B cell (primary cell): ENCODE data around the gene TBC1D1. TPM values are rescaled to one million over a fixed set of nuclear protein-coding genes. Genes with fewer than 3 reads are reported as not detected.

Experiments used
- ATAC-seq: fragments of 200-7000 bp; cut with Tn5 transposase; one replicate; pipeline ENCODE4 v1.10.0; 2021; ENCODE audit warnings: low read depth, mild to moderate bottlenecking, moderate number of reproducible peaks, moderate library complexity
- CTCF ChIA-PET: fragments of 350-600 bp; sonication (Branson Sonifier 250); formaldehyde crosslinking; loops from one replicate; lab custom pipeline; 2021; ENCODE audit warnings: antibody characterized with exemption, inconsistent platforms; lab: Charles Lee
- POLR2A ChIA-PET: fragments of 350-600 bp; sonication (Branson Sonifier 250); formaldehyde crosslinking; loops from one replicate; lab custom pipeline; 2021; ENCODE audit warnings: antibody characterized with exemption; lab: Charles Lee
- DNase-seq: peaks from one replicate; pipeline ENCODE4 v3.0.0; 2013
- H2AFZ ChIP-seq: 2 replicates; pipeline ENCODE4 v1.6.1; 2012; ENCODE audit warnings: mild to moderate bottlenecking, low read depth, low read length; ENCODE audit not compliant: insufficient read depth, poor library complexity, severe bottlenecking
- H3K27ac ChIP-seq, 2 donors: 1 replicate in 1 of 2; 2 replicates in 1 of 2; pipeline ENCODE4 v1.5.1; 2012 to 2013; ENCODE audit warnings: low read length in 2 of 2, mild to moderate bottlenecking in 2 of 2, moderate library complexity in 1 of 2
- H3K27me3 ChIP-seq, 4 experiments: fragments of 200-600 bp in 1 of 4; sonication (generic) in 1 of 4; replicated peaks in 1 of 4; 1 replicate in 2 of 4; 2 replicates in 2 of 4; pipeline versions ENCODE4 v1.6.1 to v1.7.0; 2013 to 2016; ENCODE audit warnings: low read length in 3 of 4, mild to moderate bottlenecking in 2 of 4, mixed read lengths in 1 of 4, moderate library complexity in 1 of 4; ENCODE audit not compliant: insufficient read depth in 4 of 4, control insufficient read depth in 3 of 4; ENCODE audit errors: control extremely low read depth in 1 of 4
- H3K36me3 ChIP-seq, 2 experiments: replicated peaks in 1 of 2; 1 replicate in 1 of 2; 2 replicates in 1 of 2; pipeline versions ENCODE4 v1.6.1 to v1.7.1; 2013; ENCODE audit warnings: low read length in 1 of 2; ENCODE audit not compliant: insufficient read depth in 2 of 2, control insufficient read depth in 1 of 2; ENCODE audit errors: control extremely low read depth in 1 of 2, extremely low read depth in 1 of 2
- H3K4me1 ChIP-seq, 2 donors: fragments of 200-600 bp in 1 of 2; sonication (generic) in 1 of 2; 1 replicate in 1 of 2; 2 replicates in 1 of 2; pipeline versions ENCODE4 v1.5.1 to v1.6.1; 2013 to 2017; ENCODE audit warnings: low read length in 2 of 2; ENCODE audit not compliant: control insufficient read depth in 2 of 2, insufficient read depth in 2 of 2
- H3K4me2 ChIP-seq: replicated peaks from 2 replicates; pipeline ENCODE3; 2012; ENCODE audit warnings: mild to moderate bottlenecking, low read depth, low read length; ENCODE audit not compliant: poor library complexity, severe bottlenecking
- H3K4me3 ChIP-seq, 5 experiments: fragments of 200-600 bp in 1 of 5; sonication (generic) in 1 of 5; 1 replicate in 3 of 5; 2 replicates in 2 of 5; pipeline versions ENCODE4 v1.5.1 to v1.7.0; 2011 to 2016; ENCODE audit warnings: low read length in 4 of 5, mild to moderate bottlenecking in 4 of 5, low read depth in 2 of 5, control low read depth in 1 of 5, moderate library complexity in 1 of 5; ENCODE audit not compliant: insufficient read depth in 1 of 5; ENCODE audit errors: control extremely low read depth in 1 of 5, extremely low read depth in 1 of 5
- H3K79me2 ChIP-seq: fragments of 200-600 bp; sonication (generic); one replicate; pipeline ENCODE4 v1.6.0; 2016; ENCODE audit warnings: low read length; ENCODE audit not compliant: control insufficient read depth, insufficient read depth
- H3K9ac ChIP-seq: fragments of 200-600 bp; sonication (generic); 2 replicates; pipeline ENCODE4 v1.6.1; 2017; ENCODE audit warnings: mild to moderate bottlenecking, low read length, moderate library complexity
- H3K9me3 ChIP-seq, 3 donors: one replicate each; pipeline versions ENCODE4 v1.6.1 to v1.7.1; 2013; ENCODE audit warnings: low read length in 2 of 3; ENCODE audit not compliant: control insufficient read depth in 2 of 3, insufficient read depth in 1 of 3; ENCODE audit errors: control extremely low read depth in 1 of 3
- H4K20me1 ChIP-seq: 2 replicates; pipeline ENCODE4 v1.6.0; 2012; ENCODE audit warnings: mild to moderate bottlenecking, low read length; ENCODE audit not compliant: insufficient read depth, control insufficient read depth, poor library complexity, severe bottlenecking
- H3K27ac Mint-ChIP-seq: one replicate; pipeline ENCODE4 v1.8.0; 2021; ENCODE audit warnings: mixed read lengths
- H3K27me3 Mint-ChIP-seq: one replicate; pipeline ENCODE4 v1.8.0; 2021; ENCODE audit warnings: mixed read lengths
- H3K4me1 Mint-ChIP-seq: one replicate; pipeline ENCODE4 v1.8.0; 2021; ENCODE audit warnings: mixed read lengths
- H3K4me3 Mint-ChIP-seq: one replicate; pipeline ENCODE4 v1.8.0; 2021; ENCODE audit warnings: mixed read lengths
- H3K9me3 Mint-ChIP-seq: one replicate; pipeline ENCODE4 v1.8.0; 2022; ENCODE audit warnings: mixed read lengths; ENCODE audit not compliant: insufficient read depth
- CTCF ChIP-seq: fragments of 200-600 bp; IDR thresholded peaks from one replicate; pipeline ENCODE4 v1.8.0; 2022; ENCODE audit warnings: antibody characterized with exemption, mild to moderate bottlenecking
- EZH2 ChIP-seq: IDR thresholded peaks from 2 replicates; pipeline ENCODE4 v1.6.1; 2012; ENCODE audit warnings: borderline replicate concordance, low read depth, mild to moderate bottlenecking, moderate library complexity, low read length; ENCODE audit not compliant: insufficient read depth, poor library complexity, severe bottlenecking
- WGBS: methylation state at CpG from one replicate; pipeline ENCODE4 v1.1.5; 2013; ENCODE audit warnings: missing lambda C conversion rate; ENCODE audit not compliant: insufficient coverage; 5-methylcytosine and 5-hydroxymethylcytosine counted together
- intact Hi-C: fragments of 100-400 bp; cut with micrococcal nuclease; formaldehyde crosslinking; loops from one replicate; pipeline ENCODE4 v1.10.0; 2022
- polyA plus RNA-seq: library from polyadenylated mRNA; depleted of rRNA; stranded (reverse); fragments of >200 nt; gene quantifications from 2 replicates; pipeline ENCODE4 v1.2.3, GENCODE V29; 2012
- total RNA-seq, 2 donors: library from RNA; stranded (reverse); fragments of 120-200 nt in 1 of 2; gene quantifications; 1 replicate in 1 of 2; 2 replicates in 1 of 2; pipeline versions ENCODE4 v1.2.3 to v1.2.4, GENCODE V29; 2013 to 2022

The TBC1D1 gene
- total and polyA plus RNA-seq, 2 donors (not counting 1 experiment from before 2014, with no cell fraction given), result 88.2 to 98.7 TPM

GRCh38 chr4:38084877-38085711, 194.2 kb downstream of the TBC1D1 start:
- no peaks in the 10 kb centered on the region for H3K9me3 Mint-ChIP-seq
- no peaks in the 10 kb centered on the region for H3K27me3 Mint-ChIP-seq
- TF ChIP-seq CTCF (no peak), EZH2 (no peak)
- POLR2A ChIA-PET, result no interaction called here
- Histone ChIP-seq H3K9me3 (no peaks in the 10 kb centered on the region), H3K79me2 (peaks cover 13% of the 10 kb centered on the region), H3K4me3 (no peak overlapping the region), H3K36me3 (peaks cover 22 to 55% of the 10 kb centered on the region in 2 experiments), H3K9ac (no peak overlapping the region), H2AFZ (no peak overlapping the region), H3K27me3 (no peaks in the 10 kb centered on the region), H3K27ac (no peak overlapping the region), H3K4me2 (no peak overlapping the region), H3K4me1 (no peaks in the 10 kb centered on the region), H4K20me1 (no peaks in the 10 kb centered on the region)
- H3K4me1 Mint-ChIP-seq, result peaks cover 7% of the 10 kb centered on the region
- CTCF ChIA-PET, result interaction anchor here (0.9 kb wide), 1 partner anchor 590 kb away, joined by 3 read pairs; no protein-coding TSS in a partner anchor
- no peak overlapping the region for H3K27ac Mint-ChIP-seq
- ATAC-seq (no peak), DNase-seq (no peak)
- WGBS, result 66% methylated on average over 8 of the region's 13 CpGs
- no peak overlapping the region for H3K4me3 Mint-ChIP-seq
- intact Hi-C loops, result no loop called here

- no peak overlapping the region for H3K9ac ChIP-seq
- H3K27me3 Mint-ChIP-seq, result no peaks in the 10 kb centered on the region
- ChIA-PET CTCF (interaction anchor here (1.1 to 1.6 kb wide), 2 partner anchors 12 to 589 kb away, joined by 3 to 6 read pairs; no protein-coding TSS in a partner anchor), POLR2A (no interaction called here)
- DNase-seq (no peak), ATAC-seq (no peak)
- H4K20me1 ChIP-seq, result no peaks in the 10 kb centered on the region
- peaks cover 8% of the 10 kb centered on the region for H3K79me2 ChIP-seq
- WGBS, result 95% methylated on average over 3 of the region's 4 CpGs
- H3K36me3 ChIP-seq, result peaks cover 24 to 58% of the 10 kb centered on the region in 2 experiments
- no peaks in the 10 kb centered on the region for H3K9me3 Mint-ChIP-seq
- H3K4me3 ChIP-seq, result no peak overlapping the region
- intact Hi-C loops, result no loop called here
- no peak overlapping the region for H2AFZ ChIP-seq
- no peak for TF ChIP-seq EZH2
- TF ChIP-seq CTCF, result no peak
- H3K27me3 ChIP-seq, result no peaks in the 10 kb centered on the region
- no peak overlapping the region for H3K4me2 ChIP-seq
- H3K4me3 Mint-ChIP-seq, result no peak overlapping the region
- no peaks in the 10 kb centered on the region for H3K4me1 ChIP-seq
- peaks cover 4% of the 10 kb centered on the region for H3K4me1 Mint-ChIP-seq
- no peak overlapping the region for H3K27ac ChIP-seq
- no peak overlapping the region for H3K27ac Mint-ChIP-seq
- H3K9me3 ChIP-seq, result no peaks in the 10 kb centered on the region
These were observed 194.9 kb downstream of the TBC1D1 start for GRCh38 chr4:38085751-38086150.
